ENCODE results near the gene CREB3. TPM values are rescaled to one million over a fixed set of nuclear protein-coding genes. Genes with fewer than 3 reads are reported as not detected.

Gene CREB3
- total and polyA plus RNA-seq, 2 experiments from 2014 or later, result 20.3 to 32.4 TPM

DNA sequence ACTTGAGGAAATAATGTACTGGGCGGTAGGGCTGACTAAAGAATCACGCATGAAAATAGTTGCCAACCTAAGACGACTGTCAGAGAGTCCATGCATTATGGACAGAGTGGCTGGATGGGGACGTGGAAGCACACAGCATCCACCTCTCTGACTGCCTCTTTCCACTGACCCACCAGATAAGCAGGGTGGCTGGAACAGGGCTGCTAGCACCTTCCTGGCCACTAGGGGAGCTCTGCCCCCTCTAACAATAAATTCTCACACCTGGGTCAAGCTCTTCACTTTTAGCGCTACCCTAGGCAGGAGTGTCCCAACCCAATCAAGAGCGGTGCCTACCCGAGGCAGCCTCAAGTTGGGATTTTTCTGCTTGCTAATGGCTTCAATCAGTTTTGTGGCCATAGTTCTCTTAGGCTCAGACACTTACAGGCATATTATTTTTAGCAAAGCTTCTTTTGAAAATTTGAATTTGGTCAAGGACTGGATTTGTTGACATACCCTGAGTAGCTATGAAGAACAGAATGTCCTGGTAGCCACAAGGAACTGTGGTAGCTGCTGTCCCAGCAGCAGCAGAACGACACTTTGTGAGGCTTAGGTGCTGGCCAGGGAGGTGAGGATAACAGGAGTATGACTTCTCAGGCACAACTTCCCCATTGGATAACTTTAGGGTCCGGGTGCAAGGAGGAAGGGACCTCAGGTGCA lies 35.8 kb upstream of the CREB3 start:
- peak; percentile 89 for DNase-seq (ENCODE audit: low spot score)
- peaks cover 26% of the 10 kb centered on the region; the same call in 1 of the 2 replicates for H3K36me3 ChIP-seq (ENCODE audit: insufficient read depth)
- no peak overlapping the region for H3K4me2 ChIP-seq
- no peaks in the 10 kb centered on the region for H3K27me3 ChIP-seq (ENCODE audit: insufficient read depth)
- peak; percentile 96 for ATAC-seq
- Mint-ChIP-seq H3K27ac (no peak overlapping the region), H3K9me3 (no peaks in the 10 kb centered on the region; the same call in 1 of the 3 replicates), H3K36me3 (ENCODE audit: low read depth) (no peaks in the 10 kb centered on the region; the same call in none of the 3 replicates), H3K4me1 (peaks cover 5% of the 10 kb centered on the region), H3K27me3 (ENCODE audit: insufficient read depth, low read depth, poor library complexity) (peaks cover 5% of the 10 kb centered on the region), H3K4me3 (no peak overlapping the region)
- no peaks in the 10 kb centered on the region for H3K4me1 ChIP-seq (ENCODE audit: insufficient read depth)
- no peaks in the 10 kb centered on the region for H3K9me2 ChIP-seq (ENCODE audit: insufficient read depth)
- H3K79me2 ChIP-seq (replicated peaks; ENCODE audit: insufficient read depth), result no peaks in the 10 kb centered on the region
- H2AFZ ChIP-seq, result no peak overlapping the region
- H3K4me3 ChIP-seq, result no peak overlapping the region
- no peak overlapping the region for H3K27ac ChIP-seq (ENCODE audit: low read depth)
- peaks cover 6% of the 10 kb centered on the region for H3F3A ChIP-seq (replicated peaks; ENCODE audit: low read depth)
- no peaks in the 10 kb centered on the region for H4K20me1 ChIP-seq (replicated peaks; ENCODE audit: insufficient read depth)
- TF ChIP-seq, protein P1, sequence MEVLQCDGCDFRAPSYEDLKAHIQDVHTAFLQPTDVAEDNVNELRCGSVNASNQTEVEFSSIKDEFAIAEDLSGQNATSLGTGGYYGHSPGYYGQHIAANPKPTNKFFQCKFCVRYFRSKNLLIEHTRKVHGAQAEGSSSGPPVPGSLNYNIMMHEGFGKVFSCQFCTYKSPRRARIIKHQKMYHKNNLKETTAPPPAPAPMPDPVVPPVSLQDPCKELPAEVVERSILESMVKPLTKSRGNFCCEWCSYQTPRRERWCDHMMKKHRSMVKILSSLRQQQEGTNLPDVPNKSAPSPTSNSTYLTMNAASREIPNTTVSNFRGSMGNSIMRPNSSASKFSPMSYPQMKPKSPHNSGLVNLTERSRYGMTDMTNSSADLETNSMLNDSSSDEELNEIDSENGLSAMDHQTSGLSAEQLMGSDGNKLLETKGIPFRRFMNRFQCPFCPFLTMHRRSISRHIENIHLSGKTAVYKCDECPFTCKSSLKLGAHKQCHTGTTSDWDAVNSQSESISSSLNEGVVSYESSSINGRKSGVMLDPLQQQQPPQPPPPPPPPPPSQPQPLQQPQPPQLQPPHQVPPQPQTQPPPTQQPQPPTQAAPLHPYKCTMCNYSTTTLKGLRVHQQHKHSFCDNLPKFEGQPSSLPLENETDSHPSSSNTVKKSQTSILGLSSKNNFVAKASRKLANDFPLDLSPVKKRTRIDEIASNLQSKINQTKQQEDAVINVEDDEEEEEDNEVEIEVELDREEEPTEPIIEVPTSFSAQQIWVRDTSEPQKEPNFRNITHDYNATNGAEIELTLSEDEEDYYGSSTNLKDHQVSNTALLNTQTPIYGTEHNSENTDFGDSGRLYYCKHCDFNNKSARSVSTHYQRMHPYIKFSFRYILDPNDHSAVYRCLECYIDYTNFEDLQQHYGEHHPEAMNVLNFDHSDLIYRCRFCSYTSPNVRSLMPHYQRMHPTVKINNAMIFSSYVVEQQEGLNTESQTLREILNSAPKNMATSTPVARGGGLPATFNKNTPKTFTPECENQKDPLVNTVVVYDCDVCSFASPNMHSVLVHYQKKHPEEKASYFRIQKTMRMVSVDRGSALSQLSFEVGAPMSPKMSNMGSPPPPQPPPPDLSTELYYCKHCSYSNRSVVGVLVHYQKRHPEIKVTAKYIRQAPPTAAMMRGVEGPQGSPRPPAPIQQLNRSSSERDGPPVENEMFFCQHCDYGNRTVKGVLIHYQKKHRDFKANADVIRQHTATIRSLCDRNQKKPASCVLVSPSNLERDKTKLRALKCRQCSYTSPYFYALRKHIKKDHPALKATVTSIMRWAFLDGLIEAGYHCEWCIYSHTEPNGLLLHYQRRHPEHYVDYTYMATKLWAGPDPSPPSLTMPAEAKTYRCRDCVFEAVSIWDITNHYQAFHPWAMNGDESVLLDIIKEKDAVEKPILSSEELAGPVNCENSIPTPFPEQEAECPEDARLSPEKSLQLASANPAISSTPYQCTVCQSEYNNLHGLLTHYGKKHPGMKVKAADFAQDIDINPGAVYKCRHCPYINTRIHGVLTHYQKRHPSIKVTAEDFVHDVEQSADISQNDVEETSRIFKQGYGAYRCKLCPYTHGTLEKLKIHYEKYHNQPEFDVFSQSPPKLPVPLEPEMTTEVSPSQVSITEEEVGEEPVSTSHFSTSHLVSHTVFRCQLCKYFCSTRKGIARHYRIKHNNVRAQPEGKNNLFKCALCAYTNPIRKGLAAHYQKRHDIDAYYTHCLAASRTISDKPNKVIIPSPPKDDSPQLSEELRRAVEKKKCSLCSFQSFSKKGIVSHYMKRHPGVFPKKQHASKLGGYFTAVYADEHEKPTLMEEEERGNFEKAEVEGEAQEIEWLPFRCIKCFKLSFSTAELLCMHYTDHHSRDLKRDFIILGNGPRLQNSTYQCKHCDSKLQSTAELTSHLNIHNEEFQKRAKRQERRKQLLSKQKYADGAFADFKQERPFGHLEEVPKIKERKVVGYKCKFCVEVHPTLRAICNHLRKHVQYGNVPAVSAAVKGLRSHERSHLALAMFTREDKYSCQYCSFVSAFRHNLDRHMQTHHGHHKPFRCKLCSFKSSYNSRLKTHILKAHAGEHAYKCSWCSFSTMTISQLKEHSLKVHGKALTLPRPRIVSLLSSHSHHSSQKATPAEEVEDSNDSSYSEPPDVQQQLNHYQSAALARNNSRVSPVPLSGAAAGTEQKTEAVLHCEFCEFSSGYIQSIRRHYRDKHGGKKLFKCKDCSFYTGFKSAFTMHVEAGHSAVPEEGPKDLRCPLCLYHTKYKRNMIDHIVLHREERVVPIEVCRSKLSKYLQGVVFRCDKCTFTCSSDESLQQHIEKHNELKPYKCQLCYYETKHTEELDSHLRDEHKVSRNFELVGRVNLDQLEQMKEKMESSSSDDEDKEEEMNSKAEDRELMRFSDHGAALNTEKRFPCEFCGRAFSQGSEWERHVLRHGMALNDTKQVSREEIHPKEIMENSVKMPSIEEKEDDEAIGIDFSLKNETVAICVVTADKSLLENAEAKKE (CRISPR knock-in tag; IDR thresholded peaks at IDR 0.05), result no peak
- TF ChIP-seq CTCF (conservative IDR thresholded peaks at IDR 0.05; ENCODE audit: low read depth in 2 of 2), result peak; percentile 78 to 85

DNA sequence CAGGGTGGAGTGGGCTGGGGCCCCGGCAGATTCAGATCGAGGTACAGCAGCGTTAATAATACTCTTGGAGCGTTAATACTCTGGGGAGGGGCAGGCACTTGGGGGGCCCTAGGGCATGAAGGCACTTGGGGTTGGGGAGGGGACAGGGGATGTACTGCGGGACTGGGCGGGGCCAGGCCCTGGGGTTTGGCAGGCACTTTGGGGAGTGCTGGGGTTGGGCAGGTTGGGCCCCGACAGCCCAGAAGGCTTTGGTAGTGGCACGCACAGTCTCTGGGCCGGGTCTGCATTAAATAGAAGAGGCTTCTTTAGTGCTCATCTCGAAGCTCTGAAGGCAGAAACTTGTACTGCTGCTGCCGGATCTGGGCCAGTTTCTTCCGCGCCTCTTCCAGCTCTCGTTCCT lies 35.0 kb upstream of the CREB3 start:
- H3K36me3 Mint-ChIP-seq (ENCODE audit: low read depth), result no peaks in the 10 kb centered on the region; the same call in none of the 3 replicates
- Histone ChIP-seq H3K79me2 (replicated peaks; ENCODE audit: insufficient read depth) (no peaks in the 10 kb centered on the region), H3K9me2 (ENCODE audit: insufficient read depth) (no peaks in the 10 kb centered on the region), H2AFZ (no peak overlapping the region), H3K27me3 (ENCODE audit: insufficient read depth) (no peaks in the 10 kb centered on the region), H4K20me1 (replicated peaks; ENCODE audit: insufficient read depth) (no peaks in the 10 kb centered on the region), H3K4me1 (ENCODE audit: insufficient read depth) (no peaks in the 10 kb centered on the region), H3K36me3 (ENCODE audit: insufficient read depth) (peaks cover 31% of the 10 kb centered on the region; the same call in 1 of the 2 replicates), H3K4me2 (no peak overlapping the region), H3K4me3 (no peak overlapping the region), H3K27ac (ENCODE audit: low read depth) (no peak overlapping the region), H3F3A (replicated peaks; ENCODE audit: low read depth) (peaks cover 6% of the 10 kb centered on the region)
- no peaks in the 10 kb centered on the region for H3K9me3 Mint-ChIP-seq
- no peak overlapping the region for H3K4me3 Mint-ChIP-seq
- DNase-seq (ENCODE audit: low spot score) (no peak), ATAC-seq (no peak)
- H3K4me1 Mint-ChIP-seq, result no peaks in the 10 kb centered on the region
- peaks cover 5% of the 10 kb centered on the region for H3K27me3 Mint-ChIP-seq (ENCODE audit: insufficient read depth, low read depth, poor library complexity)
- H3K27ac Mint-ChIP-seq, result no peak overlapping the region
- TF ChIP-seq REST (IDR thresholded peaks at IDR 0.05; ENCODE audit: unreplicated experiment), result no peak
- TF ChIP-seq ETS1 (IDR thresholded peaks at IDR 0.05), result no peak
- no peak for TF ChIP-seq ZNF114 (CRISPR knock-in tag; IDR thresholded peaks at IDR 0.05)
- TF ChIP-seq POLR2AphosphoS5 (IDR thresholded peaks at IDR 0.05; ENCODE audit: low read depth), result no peak
